HFFc6 (cell line): ENCODE data around the gene CARMIL1. TPM values are rescaled to one million over a fixed set of nuclear protein-coding genes. Genes with fewer than 3 reads are reported as not detected.
A peak's percentile ranks its signal among the peaks of the same experiment; 100 is the strongest.

Experiments
- DNase-seq: peaks from one replicate; pipeline ENCODE4 v3.0.0-alpha.2; 2018
- H3K27ac Mint-ChIP-seq: 2 replicates; pipeline ENCODE4 v1.8.0; 2020; ENCODE audit warnings: mild to moderate bottlenecking, mixed read lengths
- H3K27me3 Mint-ChIP-seq: 2 replicates; pipeline ENCODE4 v1.8.0; 2021; ENCODE audit warnings: mild to moderate bottlenecking, moderate library complexity, mixed read lengths; ENCODE audit not compliant: insufficient read depth
- H3K36me3 Mint-ChIP-seq: 2 replicates; pipeline ENCODE4 v1.8.0; 2021; ENCODE audit warnings: low read depth, mixed read lengths
- H3K4me1 Mint-ChIP-seq: 2 replicates; pipeline ENCODE4 v1.8.0; 2020; ENCODE audit warnings: low read depth, mixed read lengths
- H3K4me3 Mint-ChIP-seq: 2 replicates; pipeline ENCODE4 v1.8.0; 2020; ENCODE audit warnings: mild to moderate bottlenecking, moderate library complexity, mixed read lengths
- H3K9me3 Mint-ChIP-seq: 2 replicates; pipeline ENCODE4 v1.8.0; 2020; ENCODE audit warnings: mild to moderate bottlenecking, mixed read lengths
- CTCF ChIP-seq: fragments of 200-600 bp; sonication (generic); IDR thresholded peaks from 2 replicates; pipeline ENCODE4 v1.5.0; 2021; ENCODE audit warnings: antibody characterized with exemption, mild to moderate bottlenecking
- total RNA-seq, 6 experiments: library from RNA; stranded (reverse); fragmentation: NEBNext Ultra II Directional; extraction: Animal tissue kit (Norgen Biotek cat#: 25700); gene quantifications; 2 replicates in 1 of 6; 3 replicates in 5 of 6; pipeline ENCODE4 v1.2.3, GENCODE V29; 2021

Gene CARMIL1
- total RNA-seq, 6 experiments from 2014 or later = 12.2 to 15.6 (median 13.7) TPM

DNA sequence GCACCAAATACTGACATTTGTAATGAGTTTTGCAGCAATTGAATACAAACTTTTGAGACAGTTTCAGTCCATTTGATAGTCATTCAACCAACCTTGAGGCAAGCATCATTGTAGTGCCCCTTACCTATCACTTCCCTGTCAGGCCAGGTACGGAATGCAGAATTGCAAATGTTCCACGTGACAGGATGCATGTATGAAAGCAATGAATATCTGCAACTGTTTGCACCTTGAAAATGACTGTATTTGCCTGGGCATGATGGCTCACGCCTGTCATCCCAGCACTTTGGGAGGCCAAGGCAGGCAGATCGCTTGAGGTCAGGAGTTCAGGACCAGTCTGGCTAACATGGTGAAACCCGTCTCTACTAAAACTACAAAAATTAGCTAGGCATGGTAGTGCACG lies 226.8 kb downstream of the CARMIL1 start:
- Mint-ChIP-seq H3K4me1 (peaks cover 35% of the 10 kb centered on the region), H3K4me3 (no peak overlapping the region), H3K36me3 (no peaks in the 10 kb centered on the region), H3K9me3 (no peaks in the 10 kb centered on the region), H3K27ac (no peak overlapping the region), H3K27me3 (no peaks in the 10 kb centered on the region)
- TF ChIP-seq CTCF = no peak
- no peak for DNase-seq

- Mint-ChIP-seq H3K4me1 (peaks cover 41% of the 10 kb centered on the region), H3K27ac (no peak overlapping the region), H3K4me3 (no peak overlapping the region), H3K27me3 (no peaks in the 10 kb centered on the region), H3K9me3 (no peaks in the 10 kb centered on the region), H3K36me3 (no peaks in the 10 kb centered on the region)
- DNase-seq = no peak
- TF ChIP-seq CTCF = no peak
Measured at GRCh38 chr6:25508051-25508450, 228.9 kb downstream of the CARMIL1 start.

DNA sequence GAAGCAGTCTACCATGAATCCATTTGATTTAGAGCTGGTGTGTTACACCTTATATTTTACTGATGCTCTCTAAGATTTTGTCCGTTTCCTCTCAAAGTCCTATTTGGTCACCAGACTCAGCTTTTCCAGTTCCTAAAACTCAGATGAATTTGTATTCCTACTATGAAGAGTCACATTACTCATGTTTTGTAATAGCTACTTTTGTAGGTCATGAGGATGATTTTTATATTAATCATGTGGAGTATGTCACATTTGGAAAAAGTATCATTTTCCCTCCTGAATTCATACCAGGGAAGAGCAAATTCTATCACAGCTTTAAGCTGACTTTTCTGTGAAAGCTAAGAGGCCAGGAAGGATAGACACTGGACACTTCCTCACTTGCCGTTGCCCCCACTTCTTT lies 232.2 kb downstream of the CARMIL1 start:
- no peaks in the 10 kb centered on the region for H3K27me3 Mint-ChIP-seq
- 0 out of 2 replicates have a peak, but pooled peaks cover 2% of the 10 kb centered on the region for H3K36me3 Mint-ChIP-seq
- no peak overlapping the region for H3K4me3 Mint-ChIP-seq
- no peaks in the 10 kb centered on the region for H3K9me3 Mint-ChIP-seq
- H3K27ac Mint-ChIP-seq = peak overlapping the region; percentile 70
- TF ChIP-seq CTCF = no peak
- peaks cover 30% of the 10 kb centered on the region for H3K4me1 Mint-ChIP-seq
- peak; percentile 2 for DNase-seq

GRCh38 chr6:25512560-25512959 lies 233.4 kb downstream of the CARMIL1 start:
- H3K9me3 Mint-ChIP-seq = no peaks in the 10 kb centered on the region

GRCh38 chr6:25519856-25520255 lies 240.7 kb downstream of the CARMIL1 start:
- Mint-ChIP-seq H3K27me3 (peaks cover 2% of the 10 kb centered on the region; the same call in 1 of the 2 replicates), H3K4me1 (peaks cover 8% of the 10 kb centered on the region), H3K36me3 (peaks cover 10% of the 10 kb centered on the region), H3K9me3 (no peaks in the 10 kb centered on the region), H3K27ac (no peak overlapping the region), H3K4me3 (no peak overlapping the region)
- no peak for TF ChIP-seq CTCF
- DNase-seq = no peak

More at GRCh38 chr6:25512560-25512959, 233.4 kb downstream of the CARMIL1 start:
- 0 out of 2 replicates have a peak, but pooled peaks cover 4% of the 10 kb centered on the region for H3K36me3 Mint-ChIP-seq
- TF ChIP-seq CTCF = no peak
- DNase-seq = no peak
- H3K4me3 Mint-ChIP-seq = no peak overlapping the region
- no peak overlapping the region for H3K27ac Mint-ChIP-seq
- peaks cover 30% of the 10 kb centered on the region for H3K4me1 Mint-ChIP-seq
- H3K27me3 Mint-ChIP-seq = no peaks in the 10 kb centered on the region

- DNase-seq = no peak
- H3K4me1 Mint-ChIP-seq = peaks cover 6% of the 10 kb centered on the region; the same call in 1 of the 2 replicates
Measured at GRCh38 chr6:25524542-25524941, 245.4 kb downstream of the CARMIL1 start.

More at GRCh38 chr6:25524542-25524941, 245.4 kb downstream of the CARMIL1 start:
- no peak for TF ChIP-seq CTCF
- peaks cover 2% of the 10 kb centered on the region for H3K27me3 Mint-ChIP-seq
- no peak overlapping the region for H3K27ac Mint-ChIP-seq
- H3K9me3 Mint-ChIP-seq = no peaks in the 10 kb centered on the region
- H3K36me3 Mint-ChIP-seq = peaks cover 11% of the 10 kb centered on the region
- H3K4me3 Mint-ChIP-seq = no peak overlapping the region
